Naive thymus-derived CD4-positive, alpha-beta T cell (primary cell): ENCODE results near the gene COMMD8. TPM values are rescaled to one million over a fixed set of nuclear protein-coding genes. Genes with fewer than 3 reads are reported as not detected.

ENCODE experiments used
- ATAC-seq: fragments of 150-1000 bp; cut with Tn5 transposase; 2 replicates; pipeline ENCODE4 v1.10.0; 2021; ENCODE audit warnings: mild to moderate bottlenecking, moderate library complexity
- CTCF ChIA-PET: fragments of 350-600 bp; sonication (Branson Sonifier 250); formaldehyde crosslinking; loops from one replicate; lab custom pipeline; 2021; ENCODE audit warnings: antibody characterized with exemption; lab: Charles Lee
- POLR2A ChIA-PET: fragments of 350-600 bp; sonication (Branson Sonifier 250); formaldehyde crosslinking; loops from one replicate; lab custom pipeline; 2021; ENCODE audit warnings: antibody characterized with exemption, inconsistent platforms; lab: Charles Lee
- DNase-seq, 9 donors: peaks; one replicate each; pipeline versions ENCODE4 v3.0.0 to v3.0.0-alpha.2; 2020 to 2022; ENCODE audit warnings: mixed read lengths in 1 of 9
- H3K27ac ChIP-seq: one replicate; pipeline ENCODE4 v1.7.0; 2013; ENCODE audit warnings: mild to moderate bottlenecking, low read depth, low read length, moderate library complexity
- H3K27me3 ChIP-seq, 2 donors: one replicate each; pipeline ENCODE4 v1.7.0; 2013; ENCODE audit warnings: low read length in 2 of 2, mild to moderate bottlenecking in 2 of 2, moderate library complexity in 2 of 2; ENCODE audit not compliant: control insufficient read depth in 2 of 2, insufficient read depth in 2 of 2
- H3K36me3 ChIP-seq, 3 experiments: 1 replicate in 2 of 3; 2 replicates in 1 of 3; pipeline ENCODE4 v1.7.0; 2013; ENCODE audit warnings: low read length in 3 of 3, mild to moderate bottlenecking in 3 of 3, moderate library complexity in 1 of 3; ENCODE audit not compliant: insufficient read depth in 3 of 3, control insufficient read depth in 2 of 3
- H3K4me1 ChIP-seq, 2 donors: one replicate each; pipeline ENCODE4 v1.7.0; 2013; ENCODE audit warnings: low read length in 2 of 2, mild to moderate bottlenecking in 2 of 2, moderate library complexity in 1 of 2; ENCODE audit not compliant: control insufficient read depth in 2 of 2, insufficient read depth in 2 of 2
- H3K4me3 ChIP-seq: 2 replicates; pipeline ENCODE4 v1.7.0; 2013; ENCODE audit warnings: mild to moderate bottlenecking, low read length
- H3K9me3 ChIP-seq, 3 experiments: 1 replicate in 2 of 3; 2 replicates in 1 of 3; pipeline ENCODE4 v1.7.0; 2013; ENCODE audit warnings: low read length in 3 of 3; ENCODE audit not compliant: control insufficient read depth in 2 of 3
- H3K27ac Mint-ChIP-seq, 9 donors: one replicate each; pipeline ENCODE4 v1.8.0; 2020 to 2022; ENCODE audit warnings: mixed read lengths in 9 of 9, mild to moderate bottlenecking in 8 of 9, moderate library complexity in 5 of 9, inconsistent platforms in 2 of 9
- H3K27me3 Mint-ChIP-seq, 5 donors: one replicate each; pipeline ENCODE4 v1.8.0; 2021 to 2022; ENCODE audit warnings: mixed read lengths in 5 of 5, mild to moderate bottlenecking in 1 of 5
- H3K36me3 Mint-ChIP-seq, 5 donors: one replicate each; pipeline ENCODE4 v1.8.0; 2020 to 2022; ENCODE audit warnings: mixed read lengths in 5 of 5, mild to moderate bottlenecking in 3 of 5, inconsistent platforms in 1 of 5
- H3K4me1 Mint-ChIP-seq, 7 donors: one replicate each; pipeline ENCODE4 v1.8.0; 2020 to 2022; ENCODE audit warnings: mixed read lengths in 7 of 7, mild to moderate bottlenecking in 3 of 7, inconsistent platforms in 1 of 7
- H3K4me3 Mint-ChIP-seq, 10 donors: one replicate each; pipeline ENCODE4 v1.8.0; 2020 to 2022; ENCODE audit warnings: mild to moderate bottlenecking in 10 of 10, mixed read lengths in 10 of 10, moderate library complexity in 6 of 10, inconsistent platforms in 2 of 10
- H3K9me3 Mint-ChIP-seq, 11 donors: one replicate each; pipeline ENCODE4 v1.8.0; 2020 to 2022; ENCODE audit warnings: mixed read lengths in 11 of 11, mild to moderate bottlenecking in 4 of 11, inconsistent platforms in 1 of 11, moderate library complexity in 1 of 11
- intact Hi-C, 2 donors: fragments of 100-400 bp; cut with micrococcal nuclease; formaldehyde crosslinking; loops; one replicate each; pipeline ENCODE4 v1.15.1; 2023
- polyA plus RNA-seq, 2 donors: library from polyadenylated mRNA; unstranded; fragments of 300-500 nt; fragmentation: Illumina TruSeq; gene quantifications; one replicate each; pipeline ENCODE4 v1.2.3, GENCODE V29; 2021
- total RNA-seq, 6 experiments: library from RNA in 5 of 6; stranded (reverse) in 5 of 6; gene quantifications; 1 replicate in 5 of 6; 2 replicates in 1 of 6; pipeline ENCODE4 v1.2.3 and lab custom pipeline; 2021 to 2026

The COMMD8 gene
- total and polyA plus RNA-seq, 7 experiments from 2014 or later: 8.4 to 48.5 (median 17.4) TPM

DNA sequence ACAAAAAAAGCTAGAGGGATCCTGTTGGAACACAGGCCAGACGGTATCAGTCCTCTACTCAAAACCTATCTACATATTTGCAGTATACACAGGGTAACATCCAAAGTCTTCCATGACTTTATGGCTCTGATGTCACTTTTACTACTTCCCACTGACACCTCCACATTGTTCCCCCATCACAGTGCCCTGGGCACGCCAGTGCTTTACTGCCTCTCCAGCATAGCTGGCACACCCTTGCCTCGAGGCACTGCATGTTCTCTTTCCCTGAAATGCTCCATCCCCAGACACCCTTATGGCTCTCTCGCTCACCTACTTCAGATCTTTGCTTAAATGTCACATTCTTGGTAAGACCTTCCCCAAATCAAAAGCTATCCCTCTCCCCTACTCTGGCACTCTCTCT is 15.3 kb upstream of the COMMD8 start:
- POLR2A ChIA-PET: no interaction called here
- no peak for DNase-seq
- Histone ChIP-seq H3K9me3 (no peaks in the 10 kb centered on the region), H3K36me3 (no peaks in the 10 kb centered on the region), H3K4me1 (peaks cover 0 to under 1% of the 10 kb centered on the region in 2 donors), H3K4me3 (no peak overlapping the region), H3K27ac (no peak overlapping the region), H3K27me3 (no peaks in the 10 kb centered on the region)
- intact Hi-C loops: no loop called here
- Mint-ChIP-seq H3K9me3 (no peaks in the 10 kb centered on the region), H3K36me3 (no peaks in the 10 kb centered on the region), H3K4me1 (peaks cover 0 to 8% (median 1%) of the 10 kb centered on the region in 7 donors), H3K27me3 (peaks cover 0 to 13% (median 5%) of the 10 kb centered on the region in 5 donors), H3K27ac (no peak overlapping the region), H3K4me3 (no peak overlapping the region)
- ATAC-seq: no peak
- CTCF ChIA-PET: no interaction called here

DNA sequence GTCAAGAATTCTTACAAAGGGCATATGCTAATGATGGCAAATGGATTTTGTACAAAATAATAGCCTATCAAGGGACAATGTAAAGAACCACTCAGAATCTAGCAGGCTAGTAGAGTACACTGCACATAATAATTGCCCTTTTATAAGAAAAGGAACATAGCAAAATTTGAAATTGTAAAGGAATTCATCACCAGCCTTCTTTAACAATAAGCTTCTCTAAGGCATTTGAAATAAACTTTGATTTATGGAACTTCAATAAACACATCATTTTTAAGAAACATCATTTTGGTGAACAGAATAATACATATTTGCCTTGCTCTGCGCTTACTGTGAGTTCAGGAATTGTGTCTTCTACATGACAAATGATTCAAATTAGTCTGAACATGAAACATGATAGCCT is 11.9 kb upstream of the COMMD8 start:
- Histone ChIP-seq H3K9me3 (no peaks in the 10 kb centered on the region), H3K27ac (no peak overlapping the region), H3K27me3 (no peaks in the 10 kb centered on the region), H3K4me3 (no peak overlapping the region), H3K36me3 (no peaks in the 10 kb centered on the region), H3K4me1 (no peaks in the 10 kb centered on the region)
- no peaks in the 10 kb centered on the region for H3K36me3 Mint-ChIP-seq
- H3K9me3 Mint-ChIP-seq: no peaks in the 10 kb centered on the region
- H3K4me3 Mint-ChIP-seq: no peak overlapping the region
- no peak overlapping the region for H3K27ac Mint-ChIP-seq
- ATAC-seq (no peak), DNase-seq (no peak)
- no peaks in the 10 kb centered on the region for H3K4me1 Mint-ChIP-seq
- intact Hi-C loops: no loop called here
- H3K27me3 Mint-ChIP-seq: peaks cover 4 to 25% (median 8%) of the 10 kb centered on the region in 5 donors
- POLR2A ChIA-PET: no interaction called here
- CTCF ChIA-PET: no interaction called here

DNA sequence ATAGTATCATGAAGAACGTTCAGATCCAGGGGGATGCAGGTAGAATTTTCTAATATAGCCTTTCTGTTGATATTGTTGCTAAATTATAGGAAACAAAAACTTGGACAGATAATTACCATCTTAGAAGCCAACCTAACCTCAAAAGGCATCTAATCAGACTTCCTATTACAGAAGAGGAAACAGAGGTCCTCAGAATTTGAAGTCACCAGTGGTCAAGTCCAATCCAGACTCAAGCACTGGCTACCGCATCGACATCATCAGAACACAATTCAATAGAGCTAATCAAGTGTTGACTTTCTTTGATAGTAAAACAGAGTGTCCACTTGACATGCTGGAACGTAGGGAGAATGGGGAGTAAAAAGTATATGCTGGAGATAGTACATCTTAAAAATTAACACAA is 11.3 kb upstream of the COMMD8 start:
- peak; percentile 60 for ATAC-seq
- H3K27ac ChIP-seq: no peak overlapping the region
- H3K4me3 ChIP-seq: no peak overlapping the region
- POLR2A ChIA-PET: no interaction called here
- no peaks in the 10 kb centered on the region for H3K27me3 ChIP-seq
- H3K27ac Mint-ChIP-seq: no peak overlapping the region
- no peaks in the 10 kb centered on the region for H3K9me3 Mint-ChIP-seq
- no peaks in the 10 kb centered on the region for H3K36me3 ChIP-seq
- H3K4me1 ChIP-seq: no peaks in the 10 kb centered on the region
- CTCF ChIA-PET: no interaction called here
- H3K9me3 ChIP-seq: no peaks in the 10 kb centered on the region
- DNase-seq: no peak
- no peaks in the 10 kb centered on the region for H3K36me3 Mint-ChIP-seq
- no peaks in the 10 kb centered on the region for H3K4me1 Mint-ChIP-seq
- H3K27me3 Mint-ChIP-seq: peaks cover 4 to 24% (median 8%) of the 10 kb centered on the region in 5 donors
- H3K4me3 Mint-ChIP-seq: no peak overlapping the region
- intact Hi-C loops: no loop called here

DNA sequence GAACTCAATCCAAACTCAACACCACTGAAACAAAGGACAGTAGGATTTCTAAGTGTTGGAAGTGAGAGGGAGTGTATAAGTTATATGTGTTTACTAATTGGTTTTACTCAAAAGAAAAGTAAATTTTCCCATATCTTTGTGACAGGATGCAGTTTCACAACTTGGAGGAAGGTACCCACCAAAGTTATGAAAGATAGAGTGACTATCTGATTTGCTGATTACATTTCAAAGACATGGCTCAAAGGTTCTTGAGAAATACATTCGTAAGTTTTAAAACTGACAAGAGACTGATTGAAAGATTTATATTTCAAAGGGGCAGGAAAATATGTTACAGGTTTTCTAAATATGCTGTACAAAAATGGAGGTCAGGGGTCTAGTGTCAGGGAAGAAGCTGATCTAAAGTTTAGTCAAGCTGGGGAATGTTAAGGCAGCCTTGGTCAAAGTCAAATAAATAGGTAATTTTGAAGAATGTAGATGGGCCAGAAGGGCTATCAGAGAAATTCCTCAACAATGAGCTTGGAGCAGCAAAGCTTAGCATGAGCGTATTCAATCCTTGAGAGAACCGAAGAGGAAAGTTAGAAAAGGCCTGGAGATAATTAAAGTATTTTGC is 9.7 kb upstream of the COMMD8 start:
- ATAC-seq (peak; percentile 12), DNase-seq (no peak)
- Histone ChIP-seq H3K36me3 (no peaks in the 10 kb centered on the region), H3K4me3 (no peak overlapping the region), H3K4me1 (no peaks in the 10 kb centered on the region), H3K27me3 (no peaks in the 10 kb centered on the region), H3K9me3 (no peaks in the 10 kb centered on the region), H3K27ac (no peak overlapping the region)
- ChIA-PET CTCF (interaction anchor here (0.5 kb wide), 1 partner anchor 455 kb away, joined by 3 read pairs; no protein-coding TSS in a partner anchor), POLR2A (no interaction called here)
- H3K27ac Mint-ChIP-seq: no peak overlapping the region
- intact Hi-C loops: no loop called here
- H3K27me3 Mint-ChIP-seq: peaks cover 5 to 27% (median 12%) of the 10 kb centered on the region in 5 donors
- peaks cover 0 to 2% (median 0%) of the 10 kb centered on the region in 7 donors for H3K4me1 Mint-ChIP-seq
- no peak overlapping the region for H3K4me3 Mint-ChIP-seq
- H3K36me3 Mint-ChIP-seq: no peaks in the 10 kb centered on the region
- H3K9me3 Mint-ChIP-seq: no peaks in the 10 kb centered on the region

DNA sequence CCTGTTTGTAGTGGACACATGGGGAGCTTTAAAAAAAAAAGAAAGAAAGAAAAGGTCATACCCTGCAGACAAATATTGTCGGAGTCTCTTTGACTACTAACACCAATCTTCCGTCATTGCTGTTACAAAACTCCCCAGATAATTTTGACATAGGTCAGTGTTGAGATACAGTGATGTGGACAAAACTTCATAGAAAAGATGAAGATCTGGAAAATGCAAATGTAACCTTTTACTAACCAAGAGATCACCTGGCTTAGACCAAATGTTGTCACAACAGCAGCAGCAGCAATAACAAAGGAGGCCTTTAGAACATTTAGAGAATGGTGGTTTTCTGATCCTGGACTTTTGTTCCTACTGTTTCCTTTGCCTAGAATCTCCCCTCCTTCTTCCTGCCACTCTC is 8.1 kb upstream of the COMMD8 start:
- no peaks in the 10 kb centered on the region for H3K36me3 ChIP-seq
- no peak overlapping the region for H3K27ac ChIP-seq
- ChIA-PET POLR2A (interaction anchor here (0.6 kb wide), 1 partner anchor 10 kb away, joined by 4 read pairs; no protein-coding TSS in a partner anchor), CTCF (no interaction called here)
- intact Hi-C loops: no loop called here
- H3K9me3 Mint-ChIP-seq: no peaks in the 10 kb centered on the region
- no peak overlapping the region for H3K4me3 Mint-ChIP-seq
- H3K27me3 ChIP-seq: no peaks in the 10 kb centered on the region
- no peaks in the 10 kb centered on the region for H3K4me1 ChIP-seq
- H3K4me1 Mint-ChIP-seq: peaks cover 0 to 2% (median 0%) of the 10 kb centered on the region in 7 donors
- no peak overlapping the region for H3K4me3 ChIP-seq
- ATAC-seq (peak; percentile 59), DNase-seq (no peak)
- H3K9me3 ChIP-seq: no peaks in the 10 kb centered on the region
- no peak overlapping the region for H3K27ac Mint-ChIP-seq
- H3K36me3 Mint-ChIP-seq: no peaks in the 10 kb centered on the region
- H3K27me3 Mint-ChIP-seq: peaks cover 5 to 27% (median 12%) of the 10 kb centered on the region in 5 donors

DNA sequence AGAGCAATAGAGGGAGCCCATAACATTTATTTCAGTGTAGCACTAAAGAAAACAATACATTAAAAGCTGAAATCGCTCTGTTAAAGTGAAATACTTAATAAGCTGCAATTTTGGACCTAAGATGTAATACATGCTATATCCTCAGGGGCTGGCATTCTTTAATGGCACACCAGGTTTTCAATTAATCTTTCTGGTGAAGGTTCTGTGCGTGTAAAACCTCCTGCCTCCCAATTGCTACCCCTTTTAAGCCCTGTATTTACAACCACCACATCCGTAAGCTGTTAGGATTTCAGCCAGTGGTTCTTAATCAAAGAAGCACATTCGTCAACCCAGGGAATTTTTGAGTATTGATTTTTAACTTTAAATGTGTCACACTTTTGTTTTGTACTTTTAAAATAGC is 7.6 kb upstream of the COMMD8 start:
- POLR2A ChIA-PET: interaction anchor here (0.6 kb wide), 1 partner anchor 9 kb away, joined by 4 read pairs; no protein-coding TSS in a partner anchor

DNA sequence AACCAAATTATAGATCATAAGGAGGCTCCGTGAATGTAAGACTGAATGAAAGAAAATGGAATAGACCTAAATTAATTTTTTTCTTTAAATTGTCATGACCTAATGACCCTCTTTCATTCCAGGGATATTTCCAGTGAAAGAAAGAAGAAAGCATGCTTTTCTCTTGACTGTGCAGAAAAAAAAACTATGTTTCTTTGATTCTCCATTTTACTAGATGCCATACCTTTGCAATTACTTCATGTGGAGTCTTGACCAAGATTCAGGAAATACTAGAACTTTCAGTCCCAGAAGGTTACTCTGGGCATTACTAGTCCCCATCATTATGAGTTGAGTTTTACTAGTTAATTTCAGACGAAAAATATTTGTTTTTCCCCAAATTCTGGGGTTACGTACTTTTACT is 6.4 kb upstream of the COMMD8 start:
- ATAC-seq (no peak), DNase-seq (no peak)
- no peaks in the 10 kb centered on the region for H3K4me1 ChIP-seq
- no peaks in the 10 kb centered on the region for H3K9me3 Mint-ChIP-seq
- ChIA-PET CTCF (no interaction called here), POLR2A (no interaction called here)
- no peaks in the 10 kb centered on the region for H3K9me3 ChIP-seq
- no peaks in the 10 kb centered on the region for H3K27me3 ChIP-seq
- H3K4me1 Mint-ChIP-seq: peaks cover 0 to 2% (median 0%) of the 10 kb centered on the region in 7 donors
- H3K27me3 Mint-ChIP-seq: peaks cover 5 to 27% (median 12%) of the 10 kb centered on the region in 5 donors
- no peak overlapping the region for H3K27ac ChIP-seq
- no peaks in the 10 kb centered on the region for H3K36me3 ChIP-seq
- intact Hi-C loops: loop anchor here in 1 of 2 donors (10.0 kb wide), 2 partner anchors 455 to 805 kb away; no protein-coding TSS in a partner anchor
- H3K36me3 Mint-ChIP-seq: no peaks in the 10 kb centered on the region
- H3K4me3 Mint-ChIP-seq: no peak overlapping the region
- H3K4me3 ChIP-seq: no peak overlapping the region
- H3K27ac Mint-ChIP-seq: no peak overlapping the region

More for the DNA sequence above, 7.6 kb upstream of the COMMD8 start:
- intact Hi-C loops: no loop called here
- no peaks in the 10 kb centered on the region for H3K36me3 ChIP-seq
- DNase-seq (no peak), ATAC-seq (no peak)
- Mint-ChIP-seq H3K36me3 (no peaks in the 10 kb centered on the region), H3K4me1 (peaks cover 0 to 2% (median 0%) of the 10 kb centered on the region in 7 donors), H3K9me3 (no peaks in the 10 kb centered on the region), H3K27me3 (peaks cover 5 to 27% (median 12%) of the 10 kb centered on the region in 5 donors), H3K27ac (no peak overlapping the region), H3K4me3 (no peak overlapping the region)
- CTCF ChIA-PET: no interaction called here
- no peak overlapping the region for H3K27ac ChIP-seq
- H3K4me1 ChIP-seq: no peaks in the 10 kb centered on the region
- H3K27me3 ChIP-seq: no peaks in the 10 kb centered on the region
- H3K4me3 ChIP-seq: no peak overlapping the region
- H3K9me3 ChIP-seq: no peaks in the 10 kb centered on the region
